ENCODE results near the gene METTL4. TPM values are rescaled to one million over a fixed set of nuclear protein-coding genes. Genes with fewer than 3 reads are reported as not detected.

METTL4 gene
- total RNA-seq, 4 donors from 2014 or later: 6.9 to 11.5 (median 9.2) TPM

DNA sequence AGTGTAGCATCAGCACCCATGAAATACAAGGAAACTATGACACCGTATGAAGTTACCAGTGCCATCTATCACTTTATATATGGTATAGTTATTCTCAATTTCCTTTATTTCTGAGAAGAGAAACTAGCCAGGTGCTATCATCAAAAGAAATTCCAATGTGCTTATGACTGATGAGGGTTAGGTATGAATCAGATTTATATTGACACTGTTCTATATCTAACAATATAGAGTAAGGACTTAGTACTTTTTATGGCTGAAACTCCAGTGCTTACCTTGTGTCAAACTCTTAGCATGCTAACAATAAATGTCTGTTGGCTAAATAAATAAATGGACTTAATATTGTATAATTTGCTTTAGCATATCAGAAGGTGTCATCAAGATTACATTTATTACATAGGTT, 6.9 kb downstream of the METTL4 start:
- H3K27me3 ChIP-seq: no peaks in the 10 kb centered on the region
- peaks cover 0 to 6% (median 0%) of the 10 kb centered on the region in 4 donors for H3K4me1 ChIP-seq
- H3K27ac ChIP-seq: no peak overlapping the region
- TF ChIP-seq POLR2A (IDR thresholded peaks at IDR 0.05) (no peak), EP300 (IDR thresholded peaks at IDR 0.05) (no peak)
- TF ChIP-seq, protein P1, sequence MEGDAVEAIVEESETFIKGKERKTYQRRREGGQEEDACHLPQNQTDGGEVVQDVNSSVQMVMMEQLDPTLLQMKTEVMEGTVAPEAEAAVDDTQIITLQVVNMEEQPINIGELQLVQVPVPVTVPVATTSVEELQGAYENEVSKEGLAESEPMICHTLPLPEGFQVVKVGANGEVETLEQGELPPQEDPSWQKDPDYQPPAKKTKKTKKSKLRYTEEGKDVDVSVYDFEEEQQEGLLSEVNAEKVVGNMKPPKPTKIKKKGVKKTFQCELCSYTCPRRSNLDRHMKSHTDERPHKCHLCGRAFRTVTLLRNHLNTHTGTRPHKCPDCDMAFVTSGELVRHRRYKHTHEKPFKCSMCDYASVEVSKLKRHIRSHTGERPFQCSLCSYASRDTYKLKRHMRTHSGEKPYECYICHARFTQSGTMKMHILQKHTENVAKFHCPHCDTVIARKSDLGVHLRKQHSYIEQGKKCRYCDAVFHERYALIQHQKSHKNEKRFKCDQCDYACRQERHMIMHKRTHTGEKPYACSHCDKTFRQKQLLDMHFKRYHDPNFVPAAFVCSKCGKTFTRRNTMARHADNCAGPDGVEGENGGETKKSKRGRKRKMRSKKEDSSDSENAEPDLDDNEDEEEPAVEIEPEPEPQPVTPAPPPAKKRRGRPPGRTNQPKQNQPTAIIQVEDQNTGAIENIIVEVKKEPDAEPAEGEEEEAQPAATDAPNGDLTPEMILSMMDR (IDR thresholded peaks at IDR 0.05): no peak
- peaks cover 0 to 31% (median 0%) of the 10 kb centered on the region in 3 donors for H3K36me3 ChIP-seq
- no peak overlapping the region for H3K4me3 ChIP-seq
- no peak for DNase-seq (ENCODE audit: low spot score in 2 of 2)
- no peaks in the 10 kb centered on the region for H3K9me3 ChIP-seq
- WGBS, 2 donors: 94 to 97% methylated on average over 1 of the region's 1 CpG

DNA sequence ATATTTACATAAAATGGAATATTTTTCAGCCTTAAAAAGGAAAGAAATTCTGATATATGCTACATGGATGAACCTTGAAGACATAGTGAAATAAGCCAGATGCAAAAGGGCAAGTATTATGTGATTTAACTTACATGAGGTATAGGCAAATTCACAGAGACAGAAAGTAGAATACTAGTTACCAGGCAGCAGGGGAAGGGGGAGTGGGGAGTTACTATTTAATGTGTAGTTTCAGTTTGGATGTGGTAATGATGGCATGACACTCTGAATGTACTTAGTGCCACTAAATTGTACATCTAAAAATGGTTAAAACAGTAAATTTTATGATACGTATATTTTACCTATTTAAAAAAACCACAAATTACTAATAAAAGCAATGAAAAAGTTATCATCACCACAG, 12.1 kb downstream of the METTL4 start:
- H3K4me1 ChIP-seq: no peaks in the 10 kb centered on the region
- TF ChIP-seq POLR2A (IDR thresholded peaks at IDR 0.05) (no peak), EP300 (IDR thresholded peaks at IDR 0.05) (no peak)
- TF ChIP-seq, protein P1 (IDR thresholded peaks at IDR 0.05): no peak
- WGBS, 2 donors: 94 to 96% methylated on average over 1 of the region's 1 CpG
- H3K9me3 ChIP-seq: no peaks in the 10 kb centered on the region
- no peaks in the 10 kb centered on the region for H3K27me3 ChIP-seq
- H3K4me3 ChIP-seq: no peak overlapping the region
- DNase-seq (ENCODE audit: low spot score in 2 of 2): no peak
- H3K36me3 ChIP-seq: peaks cover 0 to 13% (median 0%) of the 10 kb centered on the region in 3 donors
- H3K27ac ChIP-seq: no peak overlapping the region

DNA sequence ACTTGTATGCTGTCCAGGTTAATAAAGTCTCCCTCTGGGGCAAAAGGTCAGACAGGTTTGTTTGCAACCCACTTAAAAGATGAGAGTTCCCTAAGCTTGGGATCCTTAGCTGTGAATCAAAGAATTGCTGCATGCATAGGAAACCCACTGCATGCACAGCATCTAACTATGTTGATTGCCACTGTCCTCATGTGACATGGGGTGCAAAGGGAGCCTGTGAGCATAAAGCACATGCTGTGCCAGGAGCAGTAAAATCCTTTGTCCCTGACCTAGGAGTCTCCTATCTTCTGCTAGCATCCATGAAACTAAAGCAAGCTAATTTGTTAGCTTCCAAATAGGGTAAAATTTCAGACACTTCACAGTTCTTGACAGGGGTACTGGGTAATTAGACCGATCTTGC, 13.8 kb downstream of the METTL4 start:
- no peak overlapping the region for H3K4me3 ChIP-seq
- no peak for DNase-seq (ENCODE audit: low spot score in 2 of 2)
- peaks cover 0 to 10% (median 0%) of the 10 kb centered on the region in 3 donors for H3K36me3 ChIP-seq
- no peak for TF ChIP-seq POLR2A (IDR thresholded peaks at IDR 0.05)
- TF ChIP-seq, protein P1 (IDR thresholded peaks at IDR 0.05): no peak
- no peak for TF ChIP-seq EP300 (IDR thresholded peaks at IDR 0.05)
- no peaks in the 10 kb centered on the region for H3K4me1 ChIP-seq
- 53 to 96% methylated on average over 1 of the region's 1 CpG for WGBS, 2 donors
- no peaks in the 10 kb centered on the region for H3K27me3 ChIP-seq
- no peak overlapping the region for H3K27ac ChIP-seq
- no peaks in the 10 kb centered on the region for H3K9me3 ChIP-seq

DNA sequence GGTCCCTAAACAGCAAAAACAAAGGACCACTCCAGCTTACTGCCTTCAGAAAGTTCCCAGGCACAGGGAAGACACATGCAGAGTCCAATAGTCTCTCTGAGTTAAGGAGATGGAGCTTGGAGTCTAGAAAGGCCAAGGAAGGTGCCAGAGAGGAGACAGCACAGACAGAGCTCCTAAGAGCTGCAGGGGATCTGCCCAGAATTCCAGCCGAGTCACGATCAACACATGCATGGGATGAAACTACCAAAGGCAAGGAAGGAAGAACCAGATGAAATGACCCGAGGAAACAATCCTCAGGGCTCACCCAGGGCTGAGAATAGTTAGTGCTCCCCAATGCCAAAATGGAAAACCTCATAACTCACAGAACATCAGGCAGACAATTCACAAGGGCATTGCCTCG, 15.4 kb downstream of the METTL4 start:
- no peak overlapping the region for H3K27ac ChIP-seq
- TF ChIP-seq EP300 (IDR thresholded peaks at IDR 0.05): no peak
- no peak for TF ChIP-seq POLR2A (IDR thresholded peaks at IDR 0.05)
- TF ChIP-seq, protein P1 (IDR thresholded peaks at IDR 0.05): no peak
- no peak overlapping the region for H3K4me3 ChIP-seq
- H3K9me3 ChIP-seq: no peaks in the 10 kb centered on the region
- no peak for DNase-seq (ENCODE audit: low spot score in 2 of 2)
- 77 to 79% methylated on average over 4 of the region's 4 CpGs for WGBS, 2 donors
- H3K36me3 ChIP-seq: peaks cover 0 to 13% (median 0%) of the 10 kb centered on the region in 3 donors
- H3K27me3 ChIP-seq: no peaks in the 10 kb centered on the region
- no peaks in the 10 kb centered on the region for H3K4me1 ChIP-seq

DNA sequence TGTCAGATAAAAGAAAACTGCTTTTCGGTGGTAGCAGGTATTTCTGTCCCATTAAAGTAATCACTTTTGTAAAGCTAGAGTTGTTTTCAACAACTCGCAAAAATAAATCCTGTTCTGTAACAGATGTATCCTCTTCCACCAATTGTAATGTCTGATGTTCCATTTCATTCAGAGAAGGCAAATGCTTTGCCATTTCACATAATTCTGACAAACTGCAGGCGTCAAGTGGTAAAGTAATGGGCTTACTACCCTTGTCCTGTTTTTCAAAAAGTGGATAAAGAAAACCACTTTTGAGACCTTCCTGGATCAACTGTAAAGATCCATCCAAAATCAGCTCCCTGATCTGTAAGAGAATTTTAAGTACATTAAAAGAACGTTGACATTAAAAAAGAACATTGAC, 16.6 kb downstream of the METTL4 start:
- no peak for DNase-seq (ENCODE audit: low spot score in 2 of 2)
- Histone ChIP-seq H3K4me1 (no peaks in the 10 kb centered on the region), H3K4me3 (no peak overlapping the region), H3K36me3 (peaks cover 0 to 20% (median 0%) of the 10 kb centered on the region in 3 donors), H3K9me3 (no peaks in the 10 kb centered on the region), H3K27ac (no peak overlapping the region), H3K27me3 (no peaks in the 10 kb centered on the region)
- WGBS, 2 donors: 82 to 84% methylated on average over 4 of the region's 4 CpGs
- TF ChIP-seq, protein P1 (IDR thresholded peaks at IDR 0.05): no peak
- TF ChIP-seq EP300 (IDR thresholded peaks at IDR 0.05) (no peak), POLR2A (IDR thresholded peaks at IDR 0.05) (no peak)
